ENCODE measurements around the gene MYH14. TPM values are rescaled to one million over a fixed set of nuclear protein-coding genes. Genes with fewer than 3 reads are reported as not detected.

MYH14 gene
- polyA plus RNA-seq, 1 donor from 2014 or later, result not detected

- Histone ChIP-seq H3K4me2 (ENCODE audit: low read length) (no peak overlapping the region), H2AFZ (ENCODE audit: low read depth, low read length) (no peak overlapping the region), H3K79me2 (replicated peaks; ENCODE audit: insufficient read depth, low read length) (no peaks in the 10 kb centered on the region), H3F3A (ENCODE audit: insufficient read depth, low read length, poor library complexity, severe bottlenecking) (no peaks in the 10 kb centered on the region), H3K27ac (ENCODE audit: low read length) (no peak overlapping the region), H3K9me3 (ENCODE audit: low read length) (no peaks in the 10 kb centered on the region), H3K27me3 (ENCODE audit: insufficient read depth, low read depth, low read length) (no peaks in the 10 kb centered on the region), H4K20me1 (ENCODE audit: insufficient read depth) (no peaks in the 10 kb centered on the region), H3K9me2 (ENCODE audit: insufficient read depth, low read length) (no peaks in the 10 kb centered on the region), H3K36me3 (ENCODE audit: insufficient read depth, low read length) (no peaks in the 10 kb centered on the region), H3K4me3 (ENCODE audit: low read length) (no peak overlapping the region), H3K9ac (ENCODE audit: low read length) (no peak overlapping the region)
- no peak for TF ChIP-seq TAF1 (IDR thresholded peaks at IDR 0.05; ENCODE audit: low read depth)
- TF ChIP-seq CTCF (IDR thresholded peaks at IDR 0.05; ENCODE audit: poor library complexity, severe bottlenecking), result no peak
- TF ChIP-seq MXI1 (conservative IDR thresholded peaks at IDR 0.05; ENCODE audit: poor library complexity, severe bottlenecking), result no peak
- no peak for TF ChIP-seq RAD21 (conservative IDR thresholded peaks at IDR 0.05)
- TF ChIP-seq REST (IDR thresholded peaks at IDR 0.05; ENCODE audit: borderline replicate concordance), result no peak
- TF ChIP-seq EZH2 (IDR thresholded peaks at IDR 0.05; ENCODE audit: borderline replicate concordance, insufficient read depth, low read length, poor library complexity, severe bottlenecking), result no peak
- TF ChIP-seq EP300 (conservative IDR thresholded peaks at IDR 0.05; ENCODE audit: poor library complexity, severe bottlenecking), result no peak
- no peak for TF ChIP-seq POLR2AphosphoS5 (IDR thresholded peaks at IDR 0.05)
- no peak for TF ChIP-seq SMC3 (conservative IDR thresholded peaks at IDR 0.05; ENCODE audit: poor library complexity)
Observed at GRCh38 chr19:50159078-50159477, 44.3 kb upstream of the MYH14 start.

DNA sequence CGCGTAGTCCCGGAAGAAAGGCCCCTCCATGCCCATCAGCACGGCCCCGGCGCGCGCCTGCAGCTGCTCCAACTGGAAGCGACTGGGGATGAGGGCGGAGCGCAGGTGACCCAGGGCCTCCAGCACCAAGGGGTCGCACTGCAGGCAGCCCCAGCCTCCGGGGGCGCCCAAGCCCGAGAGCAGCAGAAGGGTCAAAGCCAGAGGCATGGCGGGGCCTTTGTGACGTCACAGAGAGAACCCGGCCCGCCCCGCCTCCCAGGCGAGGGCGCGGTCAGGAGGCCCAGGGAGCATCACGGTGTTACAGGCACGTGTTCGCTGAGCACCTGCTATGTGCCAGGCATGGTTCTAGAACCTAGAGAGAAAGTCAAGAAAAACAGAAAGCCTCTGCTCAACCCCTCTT is 40.4 kb upstream of the MYH14 start, which contains the start of gene IZUMO2:
IZUMO2 (minus strand) TSS at position 294 of the 400 bp plus-strand sequence; CDS start at position 207, 87 bp downstream.
- H3K36me3 ChIP-seq (ENCODE audit: insufficient read depth, low read length), result no peaks in the 10 kb centered on the region
- no peak within 1 kb of the TSS for H3K9ac ChIP-seq (ENCODE audit: low read length)
- no peaks in the 10 kb centered on the region for H3K9me2 ChIP-seq (ENCODE audit: insufficient read depth, low read length)
- no peaks in the 10 kb centered on the region for H4K20me1 ChIP-seq (ENCODE audit: insufficient read depth)
- no peaks in the 10 kb centered on the region for H3K9me3 ChIP-seq (ENCODE audit: low read length)
- no peak within 1 kb of the TSS for H3K4me2 ChIP-seq (ENCODE audit: low read length)
- H3K27me3 ChIP-seq (ENCODE audit: insufficient read depth, low read depth, low read length), result no peaks in the 10 kb centered on the region
- no peaks in the 10 kb centered on the region for H3K79me2 ChIP-seq (replicated peaks; ENCODE audit: insufficient read depth, low read length)
- H3K4me3 ChIP-seq (ENCODE audit: low read length), result no peak within 1 kb of the TSS
- no peak within 1 kb of the TSS for H3K27ac ChIP-seq (ENCODE audit: low read length)
- no peak for TF ChIP-seq EP300 (conservative IDR thresholded peaks at IDR 0.05; ENCODE audit: poor library complexity, severe bottlenecking)
- no peak for TF ChIP-seq TAF1 (IDR thresholded peaks at IDR 0.05; ENCODE audit: low read depth)
- no peak for TF ChIP-seq SMC3 (conservative IDR thresholded peaks at IDR 0.05; ENCODE audit: poor library complexity)
- no peak for TF ChIP-seq CTCF (IDR thresholded peaks at IDR 0.05; ENCODE audit: poor library complexity, severe bottlenecking)
- no peak for TF ChIP-seq MXI1 (conservative IDR thresholded peaks at IDR 0.05; ENCODE audit: poor library complexity, severe bottlenecking)
- no peak for TF ChIP-seq RAD21 (conservative IDR thresholded peaks at IDR 0.05)
- no peak for TF ChIP-seq POLR2AphosphoS5 (IDR thresholded peaks at IDR 0.05)
- no peak for TF ChIP-seq EZH2 (IDR thresholded peaks at IDR 0.05; ENCODE audit: borderline replicate concordance, insufficient read depth, low read length, poor library complexity, severe bottlenecking)
- TF ChIP-seq REST (IDR thresholded peaks at IDR 0.05; ENCODE audit: borderline replicate concordance), result no peak
- no peaks in the 10 kb centered on the region for H3F3A ChIP-seq (ENCODE audit: insufficient read depth, low read length, poor library complexity, severe bottlenecking)
- H2AFZ ChIP-seq (ENCODE audit: low read depth, low read length), result no peak within 1 kb of the TSS
